Measurements from ENCODE around the gene PCP4. TPM values are rescaled to one million over a fixed set of nuclear protein-coding genes. Genes with fewer than 3 reads are reported as not detected.

PCP4 gene
- total RNA-seq, 5 donors from 2014 or later (not counting 1 experiment from before 2014, with no cell fraction given) = not detected

GRCh38 chr21:39874206-39874605 is 7.0 kb downstream of the PCP4 start:
- Mint-ChIP-seq H3K36me3 (no peaks in the 10 kb centered on the region), H3K27ac (no peak overlapping the region), H3K27me3 (peaks cover 0 to 5% of the 10 kb centered on the region in 2 donors), H3K4me3 (no peak overlapping the region), H3K9me3 (peaks cover 0 to 4% (median 0%) of the 10 kb centered on the region in 3 donors), H3K4me1 (no peaks in the 10 kb centered on the region)
- H3K4me1 ChIP-seq (ENCODE audit: control insufficient read depth in 1 of 2, extremely low read depth in 1 of 2, insufficient read depth in 2 of 2, low read length in 2 of 2) = no peaks in the 10 kb centered on the region
- H3K4me3 ChIP-seq (ENCODE audit: control insufficient read depth in 1 of 2, extremely low read depth in 1 of 2, low read length in 1 of 2) = no peak overlapping the region
- ChIA-PET POLR2A (no interaction called here), CTCF (no interaction called here)
- ATAC-seq (replicated peaks in 1 of 4) (no peak), DNase-seq (no peak)
- WGBS (ENCODE audit: insufficient coverage) = 86% methylated on average over 4 of the region's 8 CpGs
- H3K27me3 ChIP-seq (replicated peaks in 1 of 2; ENCODE audit: control insufficient read depth in 2 of 2, extremely low read depth in 1 of 2, insufficient read depth in 2 of 2, low read length in 1 of 2) = no peaks in the 10 kb centered on the region
- no peak overlapping the region for H3K27ac ChIP-seq (ENCODE audit: low read length)
- no peaks in the 10 kb centered on the region for H3K9me3 ChIP-seq
- no peaks in the 10 kb centered on the region for H3K36me3 ChIP-seq (ENCODE audit: control insufficient read depth in 2 of 2, extremely low read depth in 1 of 2, insufficient read depth in 1 of 2, low read length in 1 of 2)

- DNase-seq = no peak
- no peaks in the 10 kb centered on the region for H3K27me3 ChIP-seq (replicated peaks in 1 of 2; ENCODE audit: control insufficient read depth in 2 of 2, extremely low read depth in 1 of 2, insufficient read depth in 2 of 2, low read length in 1 of 2)
- no peak for ATAC-seq (replicated peaks in 1 of 4)
- CTCF ChIA-PET = no interaction called here
- Mint-ChIP-seq H3K27me3 (peaks cover 0 to 1% of the 10 kb centered on the region in 2 donors), H3K4me3 (no peak overlapping the region), H3K9me3 (peaks cover 0 to 4% (median 0%) of the 10 kb centered on the region in 3 donors), H3K27ac (no peak overlapping the region), H3K4me1 (no peaks in the 10 kb centered on the region), H3K36me3 (no peaks in the 10 kb centered on the region)
- H3K27ac ChIP-seq (ENCODE audit: low read length) = no peak overlapping the region
- H3K9me3 ChIP-seq = no peaks in the 10 kb centered on the region
- H3K36me3 ChIP-seq (ENCODE audit: control insufficient read depth in 2 of 2, extremely low read depth in 1 of 2, insufficient read depth in 1 of 2, low read length in 1 of 2) = no peaks in the 10 kb centered on the region
- POLR2A ChIA-PET = no interaction called here
- no peaks in the 10 kb centered on the region for H3K4me1 ChIP-seq (ENCODE audit: control insufficient read depth in 1 of 2, extremely low read depth in 1 of 2, insufficient read depth in 2 of 2, low read length in 2 of 2)
- 82% methylated on average over 7 of the region's 7 CpGs for WGBS (ENCODE audit: insufficient coverage)
- no peak overlapping the region for H3K4me3 ChIP-seq (ENCODE audit: control insufficient read depth in 1 of 2, extremely low read depth in 1 of 2, low read length in 1 of 2)
These were observed 7.5 kb downstream of the PCP4 start for GRCh38 chr21:39874759-39875158.

GRCh38 chr21:39881661-39882060 is 14.4 kb downstream of the PCP4 start:
- WGBS (ENCODE audit: insufficient coverage) = 87% methylated on average over 7 of the region's 8 CpGs
- CTCF ChIA-PET = no interaction called here

GRCh38 chr21:39882151-39882838 is 15.1 kb downstream of the PCP4 start:
- ChIA-PET POLR2A (no interaction called here), CTCF (no interaction called here)
- Histone ChIP-seq H3K27me3 (replicated peaks in 1 of 2; ENCODE audit: control insufficient read depth in 2 of 2, extremely low read depth in 1 of 2, insufficient read depth in 2 of 2, low read length in 1 of 2) (peaks cover 0 to 4% of the 10 kb centered on the region in 2 experiments), H3K4me1 (ENCODE audit: control insufficient read depth in 1 of 2, extremely low read depth in 1 of 2, insufficient read depth in 2 of 2, low read length in 2 of 2) (no peaks in the 10 kb centered on the region), H3K36me3 (ENCODE audit: control insufficient read depth in 2 of 2, extremely low read depth in 1 of 2, insufficient read depth in 1 of 2, low read length in 1 of 2) (no peaks in the 10 kb centered on the region), H3K9me3 (no peaks in the 10 kb centered on the region), H3K27ac (ENCODE audit: low read length) (no peak overlapping the region), H3K4me3 (ENCODE audit: control insufficient read depth in 1 of 2, extremely low read depth in 1 of 2, low read length in 1 of 2) (no peak overlapping the region)
- Mint-ChIP-seq H3K36me3 (no peaks in the 10 kb centered on the region), H3K27ac (no peak overlapping the region), H3K4me1 (no peaks in the 10 kb centered on the region), H3K4me3 (no peak overlapping the region), H3K9me3 (no peaks in the 10 kb centered on the region), H3K27me3 (peaks cover 0 to 3% of the 10 kb centered on the region in 2 donors)
- ATAC-seq (replicated peaks in 1 of 4) (no peak), DNase-seq (no peak)
- 92% methylated on average over 9 of the region's 13 CpGs for WGBS (ENCODE audit: insufficient coverage)

More at GRCh38 chr21:39881661-39882060, 14.4 kb downstream of the PCP4 start:
- Mint-ChIP-seq H3K27me3 (peaks cover 0 to 3% of the 10 kb centered on the region in 2 donors), H3K4me3 (no peak overlapping the region), H3K9me3 (no peaks in the 10 kb centered on the region), H3K27ac (no peak overlapping the region), H3K4me1 (no peaks in the 10 kb centered on the region), H3K36me3 (no peaks in the 10 kb centered on the region)
- DNase-seq (no peak), ATAC-seq (replicated peaks in 1 of 4) (no peak)
- H3K4me1 ChIP-seq (ENCODE audit: control insufficient read depth in 1 of 2, extremely low read depth in 1 of 2, insufficient read depth in 2 of 2, low read length in 2 of 2) = no peaks in the 10 kb centered on the region
- H3K27me3 ChIP-seq (replicated peaks in 1 of 2; ENCODE audit: control insufficient read depth in 2 of 2, extremely low read depth in 1 of 2, insufficient read depth in 2 of 2, low read length in 1 of 2) = peaks cover 0 to 4% of the 10 kb centered on the region in 2 experiments
- no peaks in the 10 kb centered on the region for H3K9me3 ChIP-seq
- no peak overlapping the region for H3K27ac ChIP-seq (ENCODE audit: low read length)
- no peak overlapping the region for H3K4me3 ChIP-seq (ENCODE audit: control insufficient read depth in 1 of 2, extremely low read depth in 1 of 2, low read length in 1 of 2)
- H3K36me3 ChIP-seq (ENCODE audit: control insufficient read depth in 2 of 2, extremely low read depth in 1 of 2, insufficient read depth in 1 of 2, low read length in 1 of 2) = no peaks in the 10 kb centered on the region
- POLR2A ChIA-PET = no interaction called here

GRCh38 chr21:39882839-39883195 is 15.6 kb downstream of the PCP4 start:
- Histone ChIP-seq H3K9me3 (no peaks in the 10 kb centered on the region), H3K4me1 (ENCODE audit: control insufficient read depth in 1 of 2, extremely low read depth in 1 of 2, insufficient read depth in 2 of 2, low read length in 2 of 2) (no peaks in the 10 kb centered on the region), H3K27me3 (replicated peaks in 1 of 2; ENCODE audit: control insufficient read depth in 2 of 2, extremely low read depth in 1 of 2, insufficient read depth in 2 of 2, low read length in 1 of 2) (peaks cover 0 to 4% of the 10 kb centered on the region in 2 experiments), H3K36me3 (ENCODE audit: control insufficient read depth in 2 of 2, extremely low read depth in 1 of 2, insufficient read depth in 1 of 2, low read length in 1 of 2) (no peaks in the 10 kb centered on the region), H3K27ac (ENCODE audit: low read length) (no peak overlapping the region), H3K4me3 (ENCODE audit: control insufficient read depth in 1 of 2, extremely low read depth in 1 of 2, low read length in 1 of 2) (no peak overlapping the region)
- no peak overlapping the region for H3K4me3 Mint-ChIP-seq
- H3K27me3 Mint-ChIP-seq = peaks cover 0 to 3% of the 10 kb centered on the region in 2 donors
- no peaks in the 10 kb centered on the region for H3K4me1 Mint-ChIP-seq
- WGBS (ENCODE audit: insufficient coverage) = no CpG with 5 or more reads among the region's 3 CpGs
- ChIA-PET POLR2A (no interaction called here), CTCF (no interaction called here)
- ATAC-seq (replicated peaks in 1 of 4) (no peak), DNase-seq (no peak)
- H3K9me3 Mint-ChIP-seq = no peaks in the 10 kb centered on the region
- H3K36me3 Mint-ChIP-seq = no peaks in the 10 kb centered on the region
- H3K27ac Mint-ChIP-seq = no peak overlapping the region

- H3K27me3 Mint-ChIP-seq = peaks cover 0 to 3% of the 10 kb centered on the region in 2 donors
- ATAC-seq (replicated peaks in 1 of 4) (no peak), DNase-seq (no peak)
- H3K4me1 ChIP-seq (ENCODE audit: control insufficient read depth in 1 of 2, extremely low read depth in 1 of 2, insufficient read depth in 2 of 2, low read length in 2 of 2) = no peaks in the 10 kb centered on the region
- no peak overlapping the region for H3K27ac Mint-ChIP-seq
- no peaks in the 10 kb centered on the region for H3K4me1 Mint-ChIP-seq
- H3K4me3 Mint-ChIP-seq = no peak overlapping the region
- no peaks in the 10 kb centered on the region for H3K36me3 Mint-ChIP-seq
- no peaks in the 10 kb centered on the region for H3K36me3 ChIP-seq (ENCODE audit: control insufficient read depth in 2 of 2, extremely low read depth in 1 of 2, insufficient read depth in 1 of 2, low read length in 1 of 2)
- CTCF ChIA-PET = no interaction called here
- H3K27ac ChIP-seq (ENCODE audit: low read length) = no peak overlapping the region
- POLR2A ChIA-PET = no interaction called here
- 72% methylated on average over 11 of the region's 17 CpGs for WGBS (ENCODE audit: insufficient coverage)
- peaks cover 0 to 4% (median 3%) of the 10 kb centered on the region in 3 donors for H3K9me3 Mint-ChIP-seq
- H3K27me3 ChIP-seq (replicated peaks in 1 of 2; ENCODE audit: control insufficient read depth in 2 of 2, extremely low read depth in 1 of 2, insufficient read depth in 2 of 2, low read length in 1 of 2) = peaks cover 0 to 4% of the 10 kb centered on the region in 2 experiments
- H3K4me3 ChIP-seq (ENCODE audit: control insufficient read depth in 1 of 2, extremely low read depth in 1 of 2, low read length in 1 of 2) = no peak overlapping the region
- no peaks in the 10 kb centered on the region for H3K9me3 ChIP-seq
These were observed 18.0 kb downstream of the PCP4 start for GRCh38 chr21:39885119-39885848.

All from T-cell (primary cell).